H1 (cell line): ENCODE data around the gene TRIM29. TPM values are rescaled to one million over a fixed set of nuclear protein-coding genes. Genes with fewer than 3 reads are reported as not detected.

ENCODE experiments used
- CTCF ChIA-PET: fragments of 300-600 bp; sonication (Branson Sonifier 250); formaldehyde crosslinking; loops from one replicate; lab custom pipeline; 2021; ENCODE audit not compliant: partially characterized antibody; lab: Charles Lee
- POLR2A ChIA-PET: fragments of 300-600 bp; sonication (Branson Sonifier 250); formaldehyde crosslinking; loops from one replicate; lab custom pipeline; 2021; ENCODE audit warnings: inconsistent platforms; ENCODE audit not compliant: partially characterized antibody; lab: Charles Lee
- DNase-seq, 2 experiments: peaks; one replicate each; pipeline versions ENCODE4 v3.0.0 to v3.0.0-alpha.2; 2010 to 2022; ENCODE audit warnings: low spot score in 2 of 2, low read depth in 1 of 2, mixed read lengths in 1 of 2
- FAIRE-seq: peaks from 2 replicates; lab custom pipeline; 2011; peaks lifted over from hg19 to GRCh38; lab: Jason Lieb, UNC
- H2AFZ ChIP-seq: 2 replicates; pipeline ENCODE4 v1.8.1; 2012; ENCODE audit warnings: low read length, inconsistent platforms
- H2AK5ac ChIP-seq: 2 replicates; pipeline ENCODE4 v1.6.1; 2013; ENCODE audit warnings: low read depth, low read length
- H2BK120ac ChIP-seq: replicated peaks from 2 replicates; pipeline ENCODE3; 2013; ENCODE audit warnings: low read depth, low read length, inconsistent platforms
- H2BK12ac ChIP-seq: 2 replicates; pipeline ENCODE4 v1.6.1; 2013; ENCODE audit warnings: low read depth, low read length
- H2BK15ac ChIP-seq: 2 replicates; pipeline ENCODE4 v1.6.1; 2013; ENCODE audit warnings: low read length
- H2BK20ac ChIP-seq: 2 replicates; pipeline ENCODE4 v1.6.1; 2013; ENCODE audit warnings: low read length
- H2BK5ac ChIP-seq: 2 replicates; pipeline ENCODE4 v1.6.1; 2013; ENCODE audit warnings: low read depth, low read length
- H3K14ac ChIP-seq: 2 replicates; pipeline ENCODE4 v1.6.1; 2013; ENCODE audit warnings: inconsistent platforms; ENCODE audit not compliant: insufficient read length
- H3K18ac ChIP-seq: 2 replicates; pipeline ENCODE4 v1.6.1; 2013; ENCODE audit warnings: low read length; ENCODE audit errors: extremely low read depth
- H3K23ac ChIP-seq: 2 replicates; pipeline ENCODE4 v1.6.1; 2013; ENCODE audit warnings: inconsistent platforms; ENCODE audit not compliant: insufficient read length
- H3K23me2 ChIP-seq: 2 replicates; pipeline ENCODE4 v1.6.1; 2013; ENCODE audit warnings: low read depth, low read length
- H3K27ac ChIP-seq: 2 replicates; pipeline ENCODE4 v1.6.1; 2011; ENCODE audit warnings: low read depth, low read length, inconsistent platforms
- H3K27me3 ChIP-seq, 4 experiments: replicated peaks in 1 of 4; 1 replicate in 1 of 4; 2 replicates in 3 of 4; pipeline versions ENCODE4 v1.6.1 to v1.8.1; 2011 to 2013; ENCODE audit warnings: low read length in 3 of 4, mild to moderate bottlenecking in 3 of 4, inconsistent platforms in 2 of 4, mixed read lengths in 2 of 4, moderate library complexity in 1 of 4; ENCODE audit not compliant: control insufficient read depth in 3 of 4, insufficient read depth in 3 of 4; ENCODE audit errors: extremely low read depth in 1 of 4
- H3K36me3 ChIP-seq, 4 experiments: 2 replicates each; pipeline versions ENCODE4 v1.6.1 to v1.8.1; 2011 to 2013; ENCODE audit warnings: mild to moderate bottlenecking in 4 of 4, low read length in 3 of 4, moderate library complexity in 2 of 4, control low read depth in 1 of 4, inconsistent platforms in 1 of 4; ENCODE audit not compliant: insufficient read depth in 4 of 4, control insufficient read depth in 2 of 4
- H3K4ac ChIP-seq: replicated peaks from 2 replicates; pipeline ENCODE3; 2013; ENCODE audit warnings: low read length, low read depth, mixed read lengths, inconsistent platforms; ENCODE audit not compliant: insufficient read length
- H3K4me1 ChIP-seq, 4 experiments: replicated peaks in 1 of 4; 1 replicate in 1 of 4; 2 replicates in 3 of 4; pipeline versions ENCODE4 v1.6.1 to v1.8.1; 2011 to 2013; ENCODE audit warnings: low read length in 3 of 4, inconsistent platforms in 2 of 4, mixed read lengths in 1 of 4; ENCODE audit not compliant: insufficient read depth in 4 of 4, control insufficient read depth in 3 of 4
- H3K4me2 ChIP-seq, 2 experiments: 2 replicates each; pipeline versions ENCODE4 v1.6.1 to v1.8.1; 2011 to 2013; ENCODE audit warnings: low read depth in 2 of 2, low read length in 2 of 2, control low read depth in 1 of 2, inconsistent platforms in 1 of 2, mild to moderate bottlenecking in 1 of 2; ENCODE audit not compliant: insufficient read depth in 1 of 2
- H3K4me3 ChIP-seq, 4 experiments: fragments of 200-600, 300-600 bp in 1 of 4; sonication (generic), shearing (Covaris generic), sonication (Bioruptor Twin) in 1 of 4; 2 replicates each; pipeline versions ENCODE4 v1.5.1 to v1.8.1; 2011 to 2016; ENCODE audit warnings: low read length in 4 of 4, low read depth in 3 of 4, control low read depth in 2 of 4, inconsistent platforms in 2 of 4, mild to moderate bottlenecking in 2 of 4, mixed read lengths in 1 of 4, moderate library complexity in 1 of 4; ENCODE audit not compliant: insufficient read depth in 2 of 4; ENCODE audit errors: extremely low read depth in 1 of 4
- H3K56ac ChIP-seq: replicated peaks from 2 replicates; pipeline ENCODE3; 2013; ENCODE audit warnings: low read depth, mild to moderate bottlenecking, mixed read lengths, low read length, inconsistent platforms; ENCODE audit not compliant: insufficient read length
- H3K79me1 ChIP-seq: 2 replicates; pipeline ENCODE4 v1.6.1; 2013; ENCODE audit warnings: low read depth, low read length, control low read depth
- H3K79me2 ChIP-seq, 2 experiments: 2 replicates each; pipeline versions ENCODE4 v1.6.1 to v1.8.1; 2012 to 2013; ENCODE audit warnings: low read length in 2 of 2, mild to moderate bottlenecking in 2 of 2, inconsistent platforms in 1 of 2; ENCODE audit not compliant: insufficient read depth in 2 of 2, control insufficient read depth in 1 of 2
- H3K9ac ChIP-seq, 4 experiments: replicated peaks in 1 of 4; 1 replicate in 1 of 4; 2 replicates in 3 of 4; pipeline versions ENCODE4 v1.6.1 to v1.8.1; 2011 to 2013; ENCODE audit warnings: low read depth in 3 of 4, low read length in 3 of 4, control low read depth in 2 of 4, mild to moderate bottlenecking in 2 of 4, moderate library complexity in 2 of 4, inconsistent platforms in 1 of 4; ENCODE audit errors: extremely low read depth in 1 of 4
- H3K9me3 ChIP-seq, 2 experiments: 2 replicates each; pipeline versions ENCODE4 v1.6.1 to v1.8.1; 2012 to 2013; ENCODE audit warnings: mild to moderate bottlenecking in 2 of 2, moderate library complexity in 2 of 2, control low read depth in 1 of 2, inconsistent platforms in 1 of 2, low read depth in 1 of 2, low read length in 1 of 2, mixed read lengths in 1 of 2; ENCODE audit not compliant: insufficient read depth in 2 of 2
- H4K20me1 ChIP-seq, 2 experiments: replicated peaks in 1 of 2; 2 replicates each; pipeline versions ENCODE3 to v1.8.1; 2011 to 2013; ENCODE audit warnings: inconsistent platforms in 2 of 2, low read length in 2 of 2, mild to moderate bottlenecking in 1 of 2; ENCODE audit not compliant: insufficient read depth in 2 of 2, control insufficient read depth in 1 of 2
- H4K5ac ChIP-seq: 2 replicates; pipeline ENCODE4 v1.6.1; 2013; ENCODE audit warnings: low read length, low read depth, mixed read lengths, inconsistent platforms; ENCODE audit not compliant: insufficient read length
- H4K8ac ChIP-seq: 2 replicates; pipeline ENCODE4 v1.8.0; 2013; ENCODE audit warnings: mild to moderate bottlenecking, moderate library complexity, low read length, inconsistent platforms; ENCODE audit not compliant: insufficient read depth; ENCODE audit errors: extremely low read depth
- H4K91ac ChIP-seq: replicated peaks from 2 replicates; pipeline ENCODE3; 2013; ENCODE audit warnings: low read length, mixed read lengths, inconsistent platforms; ENCODE audit not compliant: insufficient read length
- WGBS, 2 experiments: shearing (Covaris generic) in 1 of 2; methylation state at CpG; one replicate each; pipeline versions ENCODE4 v1.1.6 to v1.1.7; 2013 to 2015; ENCODE audit warnings: low lambda C conversion rate in 2 of 2, mixed read lengths in 2 of 2, inconsistent platforms in 1 of 2, low coverage in 1 of 2, missing lambda C conversion rate in 1 of 2; ENCODE audit not compliant: insufficient replicate concordance in 2 of 2, insufficient coverage in 1 of 2, insufficient read length in 1 of 2; ENCODE audit errors: extremely low coverage in 1 of 2, missing lambda C conversion rate in 1 of 2; 5-methylcytosine and 5-hydroxymethylcytosine counted together
- polyA plus RNA-seq, 7 experiments: library from polyadenylated mRNA; depleted of rRNA in 3 of 7; stranded (reverse) in 5 of 7; unstranded in 2 of 7; fragments of >200 nt in 5 of 7; fragments of 200-250 nt in 2 of 7; gene quantifications; 1 replicate in 5 of 7; 2 replicates in 1 of 7; 4 replicates in 1 of 7; pipeline versions ENCODE4 v1.2.1 to v1.2.3, GENCODE V29; 2011 to 2013; ENCODE audit warnings: missing spikeins in 2 of 7, mixed read lengths in 2 of 7
- total RNA-seq: library from RNA; stranded (reverse); fragmentation: NEBNext Ultra II Directional; extraction: Animal tissue kit (Norgen Biotek cat#: 25700); gene quantifications from 2 replicates; pipeline ENCODE4 v1.2.1, GENCODE V29; 2021

The TRIM29 gene
- total and polyA plus RNA-seq, 2 of the 8 experiments (the other 6 are each of a cell fraction or from before 2014, with no cell fraction given) = 0.17 to 0.43 TPM

DNA sequence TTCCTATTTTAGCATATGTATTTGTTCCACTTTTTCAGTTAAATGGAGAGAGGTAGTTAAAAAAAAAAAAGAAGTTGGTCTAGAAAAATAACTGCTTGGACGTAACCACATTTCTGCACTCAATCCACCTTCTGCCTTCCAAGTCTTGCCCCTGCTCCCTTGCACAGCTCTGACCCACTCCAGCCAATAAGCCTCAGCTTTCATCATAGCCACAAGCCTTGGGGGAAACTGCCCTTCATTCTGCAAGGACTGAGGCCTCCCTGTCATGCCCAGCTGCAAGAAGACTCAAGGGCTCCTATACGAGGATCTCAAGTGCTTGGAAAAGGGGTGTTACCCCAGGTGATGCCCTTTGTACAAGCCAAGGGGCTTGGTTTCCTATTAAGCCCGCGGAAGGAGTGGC lies 37.0 kb upstream of the TRIM29 start:
- no peak overlapping the region for H2BK15ac ChIP-seq
- no peak overlapping the region for H3K56ac ChIP-seq
- DNase-seq (no peak), FAIRE-seq (no peak)
- no peak overlapping the region for H3K18ac ChIP-seq
- H3K4me3 ChIP-seq = no peak overlapping the region
- CTCF ChIA-PET = interaction anchor here (0.6 to 10.5 kb wide), 5 partner anchors 9 to 128 kb away, joined by 3 to 394 read pairs (median 3); partner anchors contain the start of gene OAF
- no peak overlapping the region for H3K14ac ChIP-seq
- no peak overlapping the region for H2BK12ac ChIP-seq
- no peak overlapping the region for H4K91ac ChIP-seq
- H3K79me2 ChIP-seq = no peaks in the 10 kb centered on the region
- H2BK5ac ChIP-seq = no peak overlapping the region
- no peak overlapping the region for H3K27ac ChIP-seq
- no peak overlapping the region for H2BK20ac ChIP-seq
- no peak overlapping the region for H3K4ac ChIP-seq
- H3K79me1 ChIP-seq = no peaks in the 10 kb centered on the region
- no peak overlapping the region for H2BK120ac ChIP-seq
- H3K36me3 ChIP-seq = no peaks in the 10 kb centered on the region
- POLR2A ChIA-PET = interaction anchor here (1.1 kb wide), 1 partner anchor 59 kb away, joined by 4 read pairs; no protein-coding TSS in a partner anchor
- H3K23me2 ChIP-seq = no peaks in the 10 kb centered on the region; the same call in 1 of the 2 replicates
- no peak overlapping the region for H4K5ac ChIP-seq
- H3K9ac ChIP-seq = no peak overlapping the region
- no peak overlapping the region for H4K8ac ChIP-seq
- H2AFZ ChIP-seq = no peak overlapping the region
- 95% methylated on average over 4 of the region's 4 CpGs; no CpG with 5 or more reads in 1 of the 2 experiments for WGBS, 2 experiments
- H3K4me2 ChIP-seq = no peak overlapping the region
- peaks cover 0 to 3% of the 10 kb centered on the region in 2 experiments for H4K20me1 ChIP-seq
- H2AK5ac ChIP-seq = no peak overlapping the region
- peaks cover 7 to 57% (median 32%) of the 10 kb centered on the region in 4 experiments for H3K27me3 ChIP-seq
- peaks cover 0 to 1% (median 0%) of the 10 kb centered on the region in 4 experiments; a peak in 3 of 7 replicates for H3K4me1 ChIP-seq
- H3K9me3 ChIP-seq = no peaks in the 10 kb centered on the region
- no peak overlapping the region for H3K23ac ChIP-seq
